ENCODE data around the gene GBE1.

Gene GBE1

DNA sequence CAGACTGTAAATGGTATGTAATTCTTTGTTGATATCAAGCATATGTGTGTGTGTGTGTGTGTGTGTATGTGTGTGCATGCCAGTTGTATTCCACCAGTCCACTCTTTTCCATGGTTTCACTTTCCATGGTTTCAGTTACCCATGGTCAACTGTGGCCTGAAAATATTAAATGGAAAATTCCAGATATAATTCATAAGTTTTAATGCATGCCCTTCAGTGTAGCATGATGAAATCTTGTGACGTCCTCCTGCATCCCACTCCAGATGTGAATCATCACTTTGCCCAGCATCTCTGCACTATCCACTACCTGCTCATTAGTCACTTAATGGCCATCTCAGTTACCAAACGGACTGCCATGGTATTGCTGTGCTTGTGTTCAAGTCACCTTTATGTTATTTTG, 215.9 kb downstream of the GBE1 start:
- DNase-seq (ENCODE audit: low spot score in 2 of 2) (no peak), ATAC-seq (ENCODE audit: low read depth) (no peak)

DNA sequence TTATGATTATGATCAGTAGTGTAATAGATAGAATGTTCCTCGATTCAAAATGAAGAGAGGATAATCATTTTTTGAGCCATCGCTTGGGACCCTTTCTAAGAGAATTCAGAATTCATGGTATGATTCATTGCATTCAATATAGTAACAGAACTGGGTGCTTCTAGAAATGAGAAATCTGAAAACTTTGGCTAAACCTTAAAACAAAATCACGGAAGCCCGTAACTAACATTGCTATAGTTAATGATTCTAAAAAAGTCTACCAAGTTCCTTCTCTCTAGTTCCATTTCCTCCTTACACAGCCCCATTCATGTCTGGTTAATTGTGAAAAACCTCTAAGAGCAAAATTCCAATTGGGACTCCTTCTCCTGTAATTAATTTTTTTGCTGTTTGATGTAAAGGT, 217.1 kb downstream of the GBE1 start:
- Mint-ChIP-seq H3K27me3 (no peaks in the 10 kb centered on the region), H3K9me3 (peaks cover 2% of the 10 kb centered on the region), H3K4me1 (peaks cover 3% of the 10 kb centered on the region), H3K27ac (no peak overlapping the region), H3K36me3 (peaks cover 11% of the 10 kb centered on the region), H3K4me3 (no peak overlapping the region)
- ATAC-seq (ENCODE audit: low read depth) (no peak), DNase-seq (ENCODE audit: low spot score in 2 of 2) (no peak)

More for the DNA sequence above, 215.9 kb downstream of the GBE1 start:
- Mint-ChIP-seq H3K27me3 (no peaks in the 10 kb centered on the region), H3K27ac (no peak overlapping the region), H3K36me3 (peaks cover 7% of the 10 kb centered on the region), H3K4me1 (peaks cover 3% of the 10 kb centered on the region), H3K9me3 (peaks cover 2% of the 10 kb centered on the region), H3K4me3 (no peak overlapping the region)

DNA sequence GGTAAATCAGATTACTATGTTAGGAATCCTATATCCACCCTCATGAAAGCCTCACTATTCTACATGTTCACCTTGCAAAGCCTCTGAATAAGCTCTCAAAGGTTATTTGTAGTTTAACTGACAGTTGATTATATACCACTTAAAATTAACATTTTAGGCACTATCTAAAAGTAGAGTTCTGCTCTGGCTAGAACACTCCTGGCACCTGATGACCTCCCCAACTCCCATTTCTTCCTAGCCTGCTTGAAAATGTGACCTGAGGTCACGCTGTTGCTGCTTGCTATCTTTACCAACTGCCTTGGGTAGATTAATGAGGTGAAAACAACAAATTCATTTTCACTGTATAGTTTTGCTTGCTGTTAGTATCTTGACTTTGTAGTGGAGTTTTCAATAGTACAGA, 220.7 kb downstream of the GBE1 start:
- Mint-ChIP-seq H3K4me3 (no peak overlapping the region), H3K27me3 (no peaks in the 10 kb centered on the region), H3K36me3 (peaks cover 14% of the 10 kb centered on the region), H3K4me1 (no peaks in the 10 kb centered on the region), H3K27ac (no peak overlapping the region), H3K9me3 (no peaks in the 10 kb centered on the region)
- ATAC-seq (ENCODE audit: low read depth) (no peak), DNase-seq (ENCODE audit: low spot score in 2 of 2) (no peak)

DNA sequence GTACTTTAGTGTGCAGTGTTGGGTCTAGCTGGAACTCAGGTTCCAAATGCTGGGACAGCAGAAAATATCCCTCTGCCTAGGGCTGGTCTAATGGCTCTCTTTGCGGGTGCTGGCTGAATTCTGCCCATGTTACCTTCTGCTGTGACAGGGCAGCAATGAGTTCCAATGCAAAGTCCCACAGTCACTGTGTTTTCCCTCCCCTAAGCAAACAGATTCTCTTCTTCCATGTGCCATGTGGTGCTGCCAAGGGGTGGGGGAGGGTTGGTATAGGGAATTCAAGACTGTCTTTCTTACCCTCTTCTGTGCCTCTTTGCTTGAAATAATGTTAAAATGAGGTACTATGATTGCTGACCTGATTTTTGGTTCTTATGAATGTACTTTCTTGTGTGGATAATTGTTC, 229.6 kb downstream of the GBE1 start:
- DNase-seq (ENCODE audit: low spot score in 2 of 2), result no peak
- no peak for ATAC-seq (ENCODE audit: low read depth)
- H3K27ac Mint-ChIP-seq, result no peak overlapping the region
- peaks cover 59% of the 10 kb centered on the region for H3K36me3 Mint-ChIP-seq
- H3K27me3 Mint-ChIP-seq, result no peaks in the 10 kb centered on the region
- peaks cover 2% of the 10 kb centered on the region for H3K9me3 Mint-ChIP-seq
- no peak overlapping the region for H3K4me3 Mint-ChIP-seq
- H3K4me1 Mint-ChIP-seq, result no peaks in the 10 kb centered on the region

DNA sequence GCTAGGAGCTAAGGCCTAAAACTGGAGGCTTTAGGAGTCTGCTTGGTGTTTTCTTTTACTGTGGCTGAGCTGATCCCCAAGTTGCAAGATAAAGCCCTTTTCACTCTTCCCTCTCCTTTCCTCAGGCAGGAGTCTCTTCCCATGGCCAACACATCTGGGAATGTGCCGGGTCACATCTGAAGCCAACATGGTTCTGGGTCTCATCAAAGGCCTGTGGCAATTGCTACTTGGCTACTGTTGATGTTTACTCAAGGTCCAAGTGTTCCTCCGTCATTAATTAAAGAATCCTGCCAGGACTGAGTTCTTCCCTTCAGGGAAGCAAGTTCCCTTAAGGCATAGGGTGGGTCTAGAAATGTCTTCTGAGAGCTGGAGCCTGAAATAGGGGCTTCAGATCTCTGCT, 230.2 kb downstream of the GBE1 start:
- DNase-seq (ENCODE audit: low spot score in 2 of 2), result no peak
- Mint-ChIP-seq H3K36me3 (peaks cover 56% of the 10 kb centered on the region), H3K9me3 (peaks cover 2% of the 10 kb centered on the region), H3K4me1 (no peaks in the 10 kb centered on the region), H3K4me3 (no peak overlapping the region), H3K27me3 (no peaks in the 10 kb centered on the region), H3K27ac (no peak overlapping the region)
- no peak for ATAC-seq (ENCODE audit: low read depth)

DNA sequence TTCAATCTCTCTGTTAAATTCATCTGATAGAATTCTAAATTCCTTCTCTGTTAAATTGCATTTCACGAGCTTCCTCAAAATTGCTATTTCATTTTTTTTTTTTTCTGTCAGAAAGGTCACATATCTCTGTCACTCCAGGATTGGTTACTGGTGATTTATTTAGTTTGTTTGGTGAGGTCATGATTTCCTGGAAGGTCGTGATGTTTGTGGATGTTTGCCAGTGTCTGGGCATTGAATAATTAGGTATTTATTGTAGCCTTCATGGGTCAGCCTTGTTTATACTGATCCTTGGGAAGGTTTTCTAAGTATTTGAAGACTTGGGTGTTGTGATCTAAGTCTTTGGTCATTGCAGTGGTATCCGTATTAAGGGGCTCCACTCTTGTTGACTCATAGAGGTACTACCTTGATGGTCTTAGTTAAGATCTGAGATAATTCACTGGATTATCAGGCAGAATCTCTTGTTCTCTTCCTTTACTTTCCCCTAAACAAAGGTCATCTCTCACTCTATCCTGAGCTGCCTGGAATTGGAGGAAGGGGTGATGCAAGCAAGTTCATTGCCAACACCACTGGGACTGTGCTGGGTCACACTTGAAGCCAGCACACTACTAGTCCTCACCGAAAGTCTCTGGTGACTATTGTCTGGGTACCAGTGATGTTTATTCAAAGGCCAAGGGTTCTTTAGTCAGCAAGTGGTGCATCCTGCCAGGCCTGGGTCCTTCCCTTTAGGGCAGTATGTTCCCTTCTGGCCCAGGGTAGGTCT, 231.1 kb downstream of the GBE1 start:
- Mint-ChIP-seq H3K9me3 (peaks cover 6% of the 10 kb centered on the region), H3K27me3 (no peaks in the 10 kb centered on the region), H3K36me3 (peaks cover 56% of the 10 kb centered on the region), H3K4me1 (no peaks in the 10 kb centered on the region), H3K27ac (no peak overlapping the region), H3K4me3 (no peak overlapping the region)
- no peak for ATAC-seq (ENCODE audit: low read depth)
- DNase-seq (ENCODE audit: low spot score in 2 of 2), result no peak

DNA sequence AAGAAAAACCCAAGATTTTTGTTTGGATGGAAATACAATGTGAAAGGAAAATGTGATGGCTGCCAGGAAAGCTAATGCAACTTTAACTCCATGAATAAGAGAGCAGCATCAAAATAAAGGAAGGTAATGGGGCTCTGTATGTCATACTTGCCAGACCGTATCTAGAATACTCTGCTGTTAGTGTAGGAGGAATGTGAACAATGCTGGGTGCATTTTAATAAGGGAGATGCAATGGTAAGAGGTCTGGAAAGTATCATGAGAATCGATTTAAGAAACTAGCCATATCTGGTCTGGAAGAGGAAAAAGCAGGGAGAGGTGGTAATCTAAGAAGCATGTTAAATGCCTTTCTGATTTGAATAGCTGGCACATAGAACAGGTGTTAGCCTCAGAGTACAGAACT, 239.6 kb downstream of the GBE1 start:
- no peaks in the 10 kb centered on the region for H3K27me3 Mint-ChIP-seq
- ATAC-seq (ENCODE audit: low read depth) (no peak), DNase-seq (ENCODE audit: low spot score in 2 of 2) (no peak)
- H3K4me1 Mint-ChIP-seq, result no peaks in the 10 kb centered on the region
- H3K4me3 Mint-ChIP-seq, result no peak overlapping the region
- H3K36me3 Mint-ChIP-seq, result peaks cover 5% of the 10 kb centered on the region
- peaks cover 4% of the 10 kb centered on the region for H3K9me3 Mint-ChIP-seq
- H3K27ac Mint-ChIP-seq, result no peak overlapping the region

DNA sequence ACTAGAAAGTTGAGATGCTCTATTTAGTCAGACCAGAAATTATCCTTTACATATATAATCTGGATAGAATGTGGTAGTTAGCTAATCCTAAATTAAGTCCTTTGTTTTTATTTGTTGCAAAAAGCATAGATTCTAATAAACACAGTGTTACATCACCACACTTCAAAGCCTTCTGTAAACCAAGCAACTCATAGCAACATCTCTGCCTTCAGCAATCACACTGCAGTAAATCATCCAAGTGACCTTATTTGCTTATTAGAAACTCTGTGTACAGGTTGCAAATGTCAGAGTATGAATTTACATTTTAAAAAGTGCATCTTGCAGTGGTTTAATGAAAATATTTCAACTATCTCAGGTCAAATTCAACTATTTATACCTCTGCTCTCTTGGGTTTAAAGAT, 242.5 kb downstream of the GBE1 start:
- Mint-ChIP-seq H3K27me3 (no peaks in the 10 kb centered on the region), H3K9me3 (no peaks in the 10 kb centered on the region), H3K4me1 (no peaks in the 10 kb centered on the region), H3K4me3 (no peak overlapping the region), H3K36me3 (no peaks in the 10 kb centered on the region), H3K27ac (no peak overlapping the region)
- no peak for ATAC-seq (ENCODE audit: low read depth)
- DNase-seq (ENCODE audit: low spot score in 2 of 2), result no peak

DNA sequence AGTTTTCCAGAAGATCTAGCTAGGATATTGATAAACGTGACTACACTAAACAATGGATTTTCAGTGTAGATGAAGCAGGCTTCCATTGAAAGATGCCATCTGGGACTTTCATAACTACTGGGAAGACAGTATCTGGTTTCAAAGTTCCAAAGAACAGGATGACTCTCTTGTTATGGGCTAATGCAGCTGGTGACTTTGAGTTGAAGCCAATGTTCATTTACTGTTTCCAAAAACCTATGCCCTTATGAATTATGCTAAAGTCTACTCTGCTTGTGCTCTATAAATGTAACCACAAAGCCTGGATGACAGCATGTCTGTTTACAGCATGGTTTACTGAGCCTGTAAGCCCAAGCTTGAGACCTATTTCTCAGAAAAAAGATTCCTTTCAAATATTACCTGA, 245.4 kb downstream of the GBE1 start:
- DNase-seq (ENCODE audit: low spot score in 2 of 2) (no peak), ATAC-seq (ENCODE audit: low read depth) (no peak)
- Mint-ChIP-seq H3K4me3 (no peak overlapping the region), H3K4me1 (no peaks in the 10 kb centered on the region), H3K36me3 (no peaks in the 10 kb centered on the region), H3K27me3 (no peaks in the 10 kb centered on the region), H3K27ac (no peak overlapping the region), H3K9me3 (no peaks in the 10 kb centered on the region)

DNA sequence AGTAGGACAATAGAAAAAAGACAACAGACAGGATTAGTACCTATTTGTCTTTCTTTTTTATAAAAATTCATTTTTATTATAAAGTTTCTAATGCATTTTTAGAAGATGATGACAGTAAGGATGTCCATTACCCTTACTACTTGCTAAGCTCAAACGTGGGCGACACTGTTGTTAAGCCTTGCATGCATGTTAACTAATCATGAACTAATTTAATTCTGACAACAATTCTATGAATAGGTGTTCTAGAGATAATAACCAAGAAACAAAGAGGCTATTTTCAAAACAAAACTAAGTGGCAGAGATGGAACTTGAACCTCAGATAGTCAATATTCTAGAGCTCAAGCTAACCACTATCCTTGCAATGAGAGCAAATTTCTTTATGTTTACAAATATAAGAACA, 247.9 kb downstream of the GBE1 start:
- DNase-seq (ENCODE audit: low spot score in 2 of 2) (no peak), ATAC-seq (ENCODE audit: low read depth) (no peak)
- no peaks in the 10 kb centered on the region for H3K9me3 Mint-ChIP-seq
- no peak overlapping the region for H3K27ac Mint-ChIP-seq
- no peak overlapping the region for H3K4me3 Mint-ChIP-seq
- no peaks in the 10 kb centered on the region for H3K36me3 Mint-ChIP-seq
- H3K4me1 Mint-ChIP-seq, result no peaks in the 10 kb centered on the region
- H3K27me3 Mint-ChIP-seq, result no peaks in the 10 kb centered on the region

DNA sequence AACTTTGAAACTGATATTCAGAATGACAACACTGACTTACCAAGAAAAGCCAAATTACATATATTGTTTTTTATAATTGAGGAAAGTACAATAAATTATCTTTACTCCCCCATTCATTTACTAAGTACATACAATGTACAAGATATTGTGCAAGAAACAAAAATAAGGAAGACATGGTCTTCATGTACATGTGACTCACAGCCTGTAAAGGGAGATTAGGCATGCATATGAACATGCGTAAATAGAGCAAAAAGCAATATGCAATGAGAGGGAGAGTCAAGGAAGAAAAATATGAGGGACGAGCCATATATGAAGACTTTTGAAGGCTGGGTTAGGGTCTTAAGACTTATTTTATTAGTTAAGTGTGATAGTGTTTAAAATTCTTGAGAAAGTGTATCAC, 258.4 kb downstream of the GBE1 start:
- no peak overlapping the region for H3K4me3 Mint-ChIP-seq
- DNase-seq (ENCODE audit: low spot score in 2 of 2), result no peak
- H3K4me1 Mint-ChIP-seq, result no peaks in the 10 kb centered on the region
- H3K27me3 Mint-ChIP-seq, result no peaks in the 10 kb centered on the region
- ATAC-seq (ENCODE audit: low read depth), result no peak
- no peaks in the 10 kb centered on the region for H3K9me3 Mint-ChIP-seq
- peaks cover 15% of the 10 kb centered on the region for H3K36me3 Mint-ChIP-seq
- H3K27ac Mint-ChIP-seq, result no peak overlapping the region

DNA sequence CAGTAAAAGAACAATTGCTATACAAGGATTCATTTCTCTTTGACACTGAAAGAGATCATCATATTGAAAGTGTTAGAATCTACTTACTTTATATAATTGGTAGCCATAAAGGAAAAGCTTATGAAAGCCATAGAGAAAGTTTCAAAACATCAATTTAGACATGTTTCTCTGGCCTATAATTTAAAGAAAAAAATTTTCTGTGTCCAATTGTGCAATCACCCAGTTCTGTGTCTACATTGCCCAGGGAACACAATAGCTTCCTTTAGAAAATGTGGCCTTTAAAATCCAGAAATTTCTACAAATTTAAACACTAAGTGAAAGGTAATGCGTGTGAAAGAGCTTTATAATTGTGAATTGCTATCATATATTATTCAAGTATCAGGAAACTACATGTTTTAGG, 259.2 kb downstream of the GBE1 start:
- ATAC-seq (ENCODE audit: low read depth) (no peak), DNase-seq (ENCODE audit: low spot score in 2 of 2) (no peak)
- no peaks in the 10 kb centered on the region for H3K9me3 Mint-ChIP-seq
- no peaks in the 10 kb centered on the region for H3K4me1 Mint-ChIP-seq
- H3K27ac Mint-ChIP-seq, result no peak overlapping the region
- no peaks in the 10 kb centered on the region for H3K27me3 Mint-ChIP-seq
- peaks cover 15% of the 10 kb centered on the region for H3K36me3 Mint-ChIP-seq
- no peak overlapping the region for H3K4me3 Mint-ChIP-seq

DNA sequence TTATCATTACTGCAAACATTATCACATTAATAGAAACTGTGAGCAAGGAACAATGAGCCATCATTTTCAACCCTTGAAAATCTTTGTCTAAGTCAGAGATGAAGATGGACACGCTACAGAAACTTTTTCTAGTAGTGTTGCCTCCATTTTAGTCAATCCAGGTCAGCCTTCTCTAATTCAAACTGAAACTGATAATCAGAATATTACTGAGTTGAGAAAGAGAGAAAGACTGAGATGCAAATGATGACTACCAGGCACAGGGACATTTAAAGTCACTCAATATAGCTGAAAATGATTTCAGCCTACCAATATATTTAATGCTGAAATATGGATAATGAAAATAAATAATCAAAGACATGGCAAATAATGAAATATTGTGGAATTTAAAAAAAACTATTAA, 261.4 kb downstream of the GBE1 start:
- Mint-ChIP-seq H3K9me3 (no peaks in the 10 kb centered on the region), H3K36me3 (peaks cover 6% of the 10 kb centered on the region), H3K4me3 (no peak overlapping the region), H3K27me3 (no peaks in the 10 kb centered on the region), H3K4me1 (no peaks in the 10 kb centered on the region), H3K27ac (no peak overlapping the region)
- ATAC-seq (ENCODE audit: low read depth) (no peak), DNase-seq (ENCODE audit: low spot score in 2 of 2) (no peak)

DNA sequence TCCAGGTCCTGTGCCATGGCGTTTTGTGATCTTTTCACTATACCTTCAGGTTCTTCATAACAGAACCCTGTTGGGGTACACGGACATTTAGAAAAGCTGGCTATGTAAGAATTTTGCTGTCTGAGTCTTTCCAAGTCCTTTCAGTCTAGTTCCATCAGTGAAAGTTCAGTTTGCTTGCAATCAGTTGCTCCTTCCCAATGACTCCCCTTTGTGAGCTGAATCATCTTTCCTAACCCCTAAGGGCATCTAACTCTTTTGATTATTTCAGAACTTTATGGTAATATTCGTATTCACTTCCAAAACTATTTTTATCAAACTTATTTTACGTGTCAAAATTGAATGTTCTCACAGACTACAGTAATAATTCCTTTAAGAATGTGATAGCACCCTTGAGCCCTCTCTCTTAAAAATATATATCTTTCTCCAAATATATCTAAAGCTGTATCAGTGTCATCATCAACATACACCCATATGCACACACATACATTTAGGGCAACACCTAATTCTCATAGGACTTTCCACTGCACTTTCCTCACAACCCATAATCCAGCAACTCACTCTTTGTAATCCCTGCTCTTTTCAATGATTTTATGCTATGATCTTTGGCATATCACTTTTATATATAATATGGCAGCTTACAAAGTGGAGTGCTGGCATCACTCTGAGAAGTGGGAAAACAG, 263.7 kb downstream of the GBE1 start:
- Mint-ChIP-seq H3K4me1 (no peaks in the 10 kb centered on the region), H3K27me3 (no peaks in the 10 kb centered on the region), H3K9me3 (no peaks in the 10 kb centered on the region), H3K36me3 (peaks cover 3% of the 10 kb centered on the region), H3K4me3 (no peak overlapping the region), H3K27ac (no peak overlapping the region)
- ATAC-seq (ENCODE audit: low read depth) (no peak), DNase-seq (ENCODE audit: low spot score in 2 of 2) (no peak)
